Osteoblast (primary cell): ENCODE measurements around the gene PRPF4. TPM values are rescaled to one million over a fixed set of nuclear protein-coding genes. Genes with fewer than 3 reads are reported as not detected.

Experiments
- DNase-seq: peaks from one replicate; pipeline ENCODE4 v3.0.0; 2011; ENCODE audit warnings: low spot score, mixed read lengths; ENCODE audit not compliant: insufficient read length; ENCODE audit errors: missing footprints
- H2AFZ ChIP-seq: 2 replicates; pipeline ENCODE4 v1.6.0; 2011; ENCODE audit warnings: mild to moderate bottlenecking, low read length
- H3K27ac ChIP-seq: 2 replicates; pipeline ENCODE4 v1.5.1; 2011; ENCODE audit warnings: mild to moderate bottlenecking, low read depth, low read length, moderate library complexity
- H3K27me3 ChIP-seq: 2 replicates; pipeline ENCODE4 v1.6.0; 2012; ENCODE audit warnings: mild to moderate bottlenecking, control low read depth, inconsistent platforms, low read length, moderate library complexity; ENCODE audit not compliant: insufficient read depth
- H3K36me3 ChIP-seq: 2 replicates; pipeline ENCODE4 v1.5.1; 2011; ENCODE audit warnings: mild to moderate bottlenecking, low read length, control low read depth, moderate library complexity; ENCODE audit not compliant: insufficient read depth
- H3K4me1 ChIP-seq: 2 replicates; pipeline ENCODE4 v1.5.1; 2011; ENCODE audit warnings: mild to moderate bottlenecking, low read length, control low read depth, moderate library complexity; ENCODE audit not compliant: insufficient read depth
- H3K4me2 ChIP-seq: 2 replicates; pipeline ENCODE4 v1.6.0; 2011; ENCODE audit warnings: mild to moderate bottlenecking, low read length; ENCODE audit not compliant: insufficient read depth
- H3K4me3 ChIP-seq: fragments of 200-600 bp; sonication (generic); 3 replicates; pipeline ENCODE4 v1.5.1; 2012; ENCODE audit warnings: mild to moderate bottlenecking, low read length, inconsistent platforms; ENCODE audit not compliant: insufficient read depth
- H3K79me2 ChIP-seq: 2 replicates; pipeline ENCODE4 v1.6.0; 2012; ENCODE audit warnings: mild to moderate bottlenecking, low read length, control low read depth, inconsistent platforms; ENCODE audit not compliant: insufficient read depth
- H3K9me3 ChIP-seq: 2 replicates; pipeline ENCODE4 v1.5.1; 2011; ENCODE audit warnings: low read depth, low read length, control low read depth
- H4K20me1 ChIP-seq: 2 replicates; pipeline ENCODE4 v1.6.0; 2012; ENCODE audit warnings: mild to moderate bottlenecking, low read length, control low read depth; ENCODE audit not compliant: insufficient read depth
- CTCF ChIP-seq: IDR thresholded peaks from 2 replicates; pipeline ENCODE4 v1.5.1; 2011; ENCODE audit warnings: mild to moderate bottlenecking, low read depth, low read length, moderate library complexity; ENCODE audit errors: extremely low read depth
- total RNA-seq: library from RNA; depleted of rRNA; stranded (reverse); fragments of >200 nt; gene quantifications from 2 replicates; pipeline ENCODE4 v1.2.3, GENCODE V29; 2012

The PRPF4 gene
- total RNA-seq, 1 donor = 18.1 TPM

DNA sequence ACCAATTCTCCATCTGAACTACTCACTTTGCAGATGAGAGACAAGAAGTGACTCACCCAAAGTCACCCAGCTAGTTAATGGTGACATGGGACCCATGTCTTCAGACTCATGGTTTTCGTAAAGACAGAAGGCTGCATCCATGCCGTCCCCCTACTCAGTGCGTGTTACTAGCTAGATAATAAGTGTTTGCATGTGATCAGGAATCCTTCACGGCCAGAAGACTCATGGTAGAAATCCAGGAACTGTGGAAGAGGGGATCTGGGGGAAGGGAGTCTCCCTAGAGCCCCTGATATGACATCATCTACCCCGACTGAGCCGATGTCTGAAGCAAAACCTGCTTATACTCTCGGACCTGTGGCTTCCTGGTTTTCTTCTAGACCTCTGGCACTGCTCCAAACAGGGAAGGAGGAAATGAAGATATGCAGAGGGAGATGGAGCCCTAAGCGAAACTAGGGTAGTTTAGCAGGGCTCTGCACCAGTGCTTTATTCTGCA is 24.4 kb downstream of the PRPF4 start:
- H3K9me3 ChIP-seq = no peaks in the 10 kb centered on the region
- no peaks in the 10 kb centered on the region for H3K4me1 ChIP-seq
- H3K79me2 ChIP-seq = no peaks in the 10 kb centered on the region
- H3K27me3 ChIP-seq = peaks cover 18% of the 10 kb centered on the region
- no peaks in the 10 kb centered on the region for H3K36me3 ChIP-seq
- DNase-seq = no peak
- no peak overlapping the region for H3K4me3 ChIP-seq
- TF ChIP-seq CTCF = no peak
- no peaks in the 10 kb centered on the region for H4K20me1 ChIP-seq
- H2AFZ ChIP-seq = no peak overlapping the region
- H3K27ac ChIP-seq = no peak overlapping the region
- H3K4me2 ChIP-seq = no peak overlapping the region

DNA sequence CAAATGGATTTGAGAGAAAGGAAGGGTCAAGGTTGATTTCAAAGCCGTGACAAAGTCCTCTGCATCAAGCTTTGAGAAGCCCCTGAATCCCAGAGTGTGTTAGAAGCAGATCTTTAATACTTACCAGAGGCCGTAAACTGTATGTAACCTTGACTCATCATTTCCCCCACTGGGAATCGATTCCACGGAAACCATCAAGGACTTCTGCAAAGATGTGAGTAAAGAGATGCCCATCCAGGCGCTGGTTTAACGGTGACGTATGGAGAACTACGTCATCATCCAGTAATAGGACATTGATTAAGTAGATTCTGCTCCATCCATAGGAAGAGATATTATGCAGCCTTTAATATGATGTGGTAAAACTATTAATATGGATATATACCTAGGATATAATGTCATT is 26.1 kb downstream of the PRPF4 start:
- H3K27me3 ChIP-seq = peaks cover 18% of the 10 kb centered on the region
- H3K79me2 ChIP-seq = no peaks in the 10 kb centered on the region

DNA sequence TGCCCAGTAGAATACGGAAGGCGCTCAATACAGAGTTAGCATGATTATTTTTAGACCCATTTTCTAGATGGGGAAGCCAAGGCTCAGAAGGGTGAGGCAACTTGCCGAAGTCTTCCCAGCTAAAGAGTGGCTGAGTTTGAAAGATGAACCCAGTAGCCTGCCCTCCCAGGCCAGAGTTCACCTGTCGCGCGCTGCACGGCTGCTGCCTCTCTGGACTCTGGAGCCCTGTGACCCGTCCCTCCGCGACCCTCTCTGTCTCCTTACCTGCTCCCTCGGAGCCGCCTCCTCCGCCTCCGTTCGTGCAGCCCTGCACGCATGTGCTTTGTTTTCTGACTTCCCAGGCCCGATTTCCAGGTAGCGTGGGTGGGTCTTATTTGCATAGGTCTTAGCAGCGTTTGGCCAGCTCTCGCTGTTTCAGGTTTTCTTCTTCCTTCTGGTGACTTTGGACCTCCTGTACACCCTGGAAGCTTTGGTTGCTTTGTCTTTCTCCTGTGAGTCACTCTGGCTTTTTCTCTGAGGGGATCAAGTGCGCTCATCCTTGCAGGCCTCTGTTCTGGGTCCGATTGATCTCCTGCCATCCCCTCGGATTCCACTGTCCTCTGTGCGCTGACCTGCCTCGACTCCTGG is 27.4 kb downstream of the PRPF4 start, which contains the start of gene RNF183:
TSS of gene RNF183 (minus strand) at position 585 of the 627 bp plus-strand sequence. CDS start 5,192 bp downstream, outside the sequence.
- no peak within 1 kb of the TSS for H2AFZ ChIP-seq
- no peak within 1 kb of the TSS for H3K27ac ChIP-seq
- H3K36me3 ChIP-seq = no peaks in the 10 kb centered on the region
- peaks cover 18% of the 10 kb centered on the region for H3K27me3 ChIP-seq
- no peak within 1 kb of the TSS for H3K4me3 ChIP-seq
- no peak within 1 kb of the TSS for H3K4me2 ChIP-seq
- DNase-seq = no peak
- TF ChIP-seq CTCF = no peak
- H3K79me2 ChIP-seq = no peaks in the 10 kb centered on the region
- no peaks in the 10 kb centered on the region for H3K4me1 ChIP-seq
- H4K20me1 ChIP-seq = no peaks in the 10 kb centered on the region
- no peaks in the 10 kb centered on the region for H3K9me3 ChIP-seq

More for the DNA sequence above, 26.1 kb downstream of the PRPF4 start:
- DNase-seq = no peak
- H3K4me3 ChIP-seq = no peak overlapping the region
- H3K9me3 ChIP-seq = no peaks in the 10 kb centered on the region
- H3K4me2 ChIP-seq = no peak overlapping the region
- H2AFZ ChIP-seq = no peak overlapping the region
- H4K20me1 ChIP-seq = no peaks in the 10 kb centered on the region
- no peak for TF ChIP-seq CTCF
- no peaks in the 10 kb centered on the region for H3K4me1 ChIP-seq
- H3K27ac ChIP-seq = no peak overlapping the region
- no peaks in the 10 kb centered on the region for H3K36me3 ChIP-seq

DNA sequence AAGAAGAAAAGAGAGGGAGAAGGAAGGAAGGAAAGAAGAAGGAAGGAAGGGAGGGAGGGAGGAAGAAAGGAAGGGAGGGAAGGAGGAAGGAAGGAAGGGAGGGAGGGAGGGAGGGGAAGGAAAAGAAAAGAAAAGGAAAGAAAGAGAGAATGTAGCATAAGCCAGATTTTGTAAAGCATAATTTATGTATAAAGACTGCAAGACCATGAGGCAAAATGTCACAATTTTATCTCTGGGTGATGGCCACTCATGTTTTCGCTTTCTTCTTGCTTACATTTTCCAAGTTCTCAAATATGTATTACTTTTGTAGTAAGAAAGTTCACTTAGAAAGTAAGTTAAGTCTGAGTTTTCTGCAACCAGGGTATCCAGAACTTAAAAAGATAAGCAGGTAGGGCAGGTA is 31.1 kb downstream of the PRPF4 start:
- Histone ChIP-seq H4K20me1 (no peaks in the 10 kb centered on the region), H3K79me2 (no peaks in the 10 kb centered on the region), H3K4me1 (no peaks in the 10 kb centered on the region), H3K27me3 (peaks cover 5% of the 10 kb centered on the region), H3K9me3 (no peaks in the 10 kb centered on the region), H3K27ac (no peak overlapping the region), H3K36me3 (no peaks in the 10 kb centered on the region), H3K4me2 (no peak overlapping the region), H2AFZ (no peak overlapping the region), H3K4me3 (no peak overlapping the region)
- TF ChIP-seq CTCF = no peak
- no peak for DNase-seq
